ENCODE results near the gene LDHAL6B. TPM values are rescaled to one million over a fixed set of nuclear protein-coding genes. Genes with fewer than 3 reads are reported as not detected.

LDHAL6B gene
- total RNA-seq, 2 donors from 2014 or later: not detected

DNA sequence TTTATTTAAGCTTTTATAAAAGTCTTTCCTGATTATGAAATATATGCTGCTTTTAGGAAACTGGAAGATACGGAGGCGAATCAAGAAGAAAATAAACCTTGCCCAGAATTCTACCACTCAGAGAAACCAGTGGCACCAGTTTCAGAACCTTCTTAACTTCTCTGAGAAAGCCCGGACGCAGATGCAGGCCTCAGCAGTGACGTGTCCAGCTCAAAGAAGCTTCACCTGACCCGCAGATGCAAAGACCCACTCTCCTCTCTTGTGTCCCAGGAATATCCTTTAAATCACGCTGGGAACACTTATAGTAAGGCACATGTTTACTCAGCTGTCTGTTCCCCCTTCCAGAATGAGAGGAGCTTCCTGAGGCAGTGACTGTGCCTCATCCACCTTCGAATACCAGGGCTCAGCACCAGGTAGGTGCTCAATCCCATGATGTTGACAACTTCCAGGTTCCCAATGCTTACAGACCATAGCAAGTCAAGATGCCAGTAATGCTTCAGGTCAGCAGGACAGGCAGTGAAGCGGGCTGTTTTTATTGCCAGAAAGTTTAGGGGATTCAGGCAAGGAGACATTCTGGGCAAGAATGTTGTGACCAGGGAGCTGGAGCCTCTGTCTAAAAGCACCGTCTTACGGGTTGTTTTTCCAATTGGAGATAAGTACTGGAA is 39.9 kb upstream of the LDHAL6B start:
- H3K4me3 ChIP-seq: no peak overlapping the region
- peak overlapping the region in 2 of 4 donors; percentile 27 to 40 for H3K27ac ChIP-seq
- WGBS, 2 donors: 61 to 65% methylated on average over 11 of the region's 11 CpGs
- peaks cover 32% of the 10 kb centered on the region for H3K4me1 ChIP-seq
- no peaks in the 10 kb centered on the region for H3K27me3 ChIP-seq
- ATAC-seq (no peak), DNase-seq (peak in 2 of 4 donors; percentile 10 to 39)
- H3K36me3 ChIP-seq (replicated peaks in 1 of 2; ENCODE audit: insufficient read depth in 1 of 2, low read depth in 2 of 2): no peaks in the 10 kb centered on the region
- intact Hi-C loops (cut with DNase I): no loop called here
- TF ChIP-seq, protein P1, sequence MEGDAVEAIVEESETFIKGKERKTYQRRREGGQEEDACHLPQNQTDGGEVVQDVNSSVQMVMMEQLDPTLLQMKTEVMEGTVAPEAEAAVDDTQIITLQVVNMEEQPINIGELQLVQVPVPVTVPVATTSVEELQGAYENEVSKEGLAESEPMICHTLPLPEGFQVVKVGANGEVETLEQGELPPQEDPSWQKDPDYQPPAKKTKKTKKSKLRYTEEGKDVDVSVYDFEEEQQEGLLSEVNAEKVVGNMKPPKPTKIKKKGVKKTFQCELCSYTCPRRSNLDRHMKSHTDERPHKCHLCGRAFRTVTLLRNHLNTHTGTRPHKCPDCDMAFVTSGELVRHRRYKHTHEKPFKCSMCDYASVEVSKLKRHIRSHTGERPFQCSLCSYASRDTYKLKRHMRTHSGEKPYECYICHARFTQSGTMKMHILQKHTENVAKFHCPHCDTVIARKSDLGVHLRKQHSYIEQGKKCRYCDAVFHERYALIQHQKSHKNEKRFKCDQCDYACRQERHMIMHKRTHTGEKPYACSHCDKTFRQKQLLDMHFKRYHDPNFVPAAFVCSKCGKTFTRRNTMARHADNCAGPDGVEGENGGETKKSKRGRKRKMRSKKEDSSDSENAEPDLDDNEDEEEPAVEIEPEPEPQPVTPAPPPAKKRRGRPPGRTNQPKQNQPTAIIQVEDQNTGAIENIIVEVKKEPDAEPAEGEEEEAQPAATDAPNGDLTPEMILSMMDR (IDR thresholded peaks at IDR 0.05): no peak
- TF ChIP-seq POLR2A (IDR thresholded peaks at IDR 0.05): no peak
- no peaks in the 10 kb centered on the region for H3K9me3 ChIP-seq

DNA sequence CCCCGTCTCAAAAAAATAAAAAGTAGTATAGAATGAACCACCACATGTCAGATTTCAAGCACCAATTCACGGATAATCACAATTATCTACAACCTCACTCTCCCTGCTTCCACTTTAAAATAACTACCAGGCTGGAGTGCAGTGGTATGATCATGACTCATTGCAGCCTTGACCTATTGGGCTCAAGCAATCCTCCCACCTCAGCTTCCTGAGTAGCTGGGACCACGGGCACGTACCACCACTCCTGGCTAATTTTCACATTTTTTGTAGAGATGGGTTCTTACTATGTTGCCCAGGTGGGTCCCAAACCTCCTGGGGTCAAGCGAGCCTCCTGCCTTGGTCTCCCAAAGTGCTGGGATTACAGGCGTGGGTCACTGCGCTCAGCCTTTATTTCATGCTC is 38.1 kb upstream of the LDHAL6B start:
- no peak for ATAC-seq
- peaks cover 32% of the 10 kb centered on the region for H3K4me1 ChIP-seq
- TF ChIP-seq, protein P1 (IDR thresholded peaks at IDR 0.05): no peak
- TF ChIP-seq POLR2A (IDR thresholded peaks at IDR 0.05): no peak
- no peak overlapping the region for H3K4me3 ChIP-seq
- H3K36me3 ChIP-seq (replicated peaks in 1 of 2; ENCODE audit: insufficient read depth in 1 of 2, low read depth in 2 of 2): no peaks in the 10 kb centered on the region
- no peak for DNase-seq
- H3K9me3 ChIP-seq: no peaks in the 10 kb centered on the region
- H3K27me3 ChIP-seq: no peaks in the 10 kb centered on the region
- H3K27ac ChIP-seq: no peak overlapping the region
- intact Hi-C loops (cut with DNase I): no loop called here
- WGBS, 2 donors: 81 to 84% methylated on average over 7 of the region's 7 CpGs

DNA sequence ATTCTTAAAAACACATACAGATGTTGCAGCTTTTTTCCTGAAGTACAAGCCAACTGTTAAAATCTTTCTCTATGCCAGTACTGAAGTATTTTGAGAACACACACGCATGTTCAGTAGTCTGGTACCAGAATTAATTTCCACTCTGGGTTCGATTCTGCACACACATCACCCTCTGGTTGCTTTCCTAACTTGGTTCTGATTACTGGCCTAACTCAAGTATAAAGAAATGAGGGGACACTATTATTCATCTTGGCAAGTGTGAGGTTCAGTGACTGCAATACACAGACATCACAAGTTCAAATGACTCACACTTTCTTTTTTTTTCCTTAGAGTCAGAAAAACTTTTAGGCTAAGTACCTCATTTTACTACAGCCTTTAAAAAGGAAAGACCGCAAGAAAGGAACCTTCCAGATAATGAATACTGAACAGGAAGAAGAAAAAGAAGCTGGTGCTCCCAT is 37.4 kb upstream of the LDHAL6B start:
- Histone ChIP-seq H3K27ac (peak overlapping the region in 3 of 4 donors; percentile 43 to 68 (median 65)), H3K9me3 (no peaks in the 10 kb centered on the region), H3K4me1 (peaks cover 32% of the 10 kb centered on the region), H3K27me3 (no peaks in the 10 kb centered on the region), H3K4me3 (no peak overlapping the region), H3K36me3 (replicated peaks in 1 of 2; ENCODE audit: insufficient read depth in 1 of 2, low read depth in 2 of 2) (no peaks in the 10 kb centered on the region)
- intact Hi-C loops (cut with DNase I): no loop called here
- DNase-seq: no peak
- TF ChIP-seq, protein P1 (IDR thresholded peaks at IDR 0.05): no peak
- TF ChIP-seq POLR2A (IDR thresholded peaks at IDR 0.05): no peak
- ATAC-seq: no peak
- 79 to 91% methylated on average over 3 of the region's 3 CpGs for WGBS, 2 donors

DNA sequence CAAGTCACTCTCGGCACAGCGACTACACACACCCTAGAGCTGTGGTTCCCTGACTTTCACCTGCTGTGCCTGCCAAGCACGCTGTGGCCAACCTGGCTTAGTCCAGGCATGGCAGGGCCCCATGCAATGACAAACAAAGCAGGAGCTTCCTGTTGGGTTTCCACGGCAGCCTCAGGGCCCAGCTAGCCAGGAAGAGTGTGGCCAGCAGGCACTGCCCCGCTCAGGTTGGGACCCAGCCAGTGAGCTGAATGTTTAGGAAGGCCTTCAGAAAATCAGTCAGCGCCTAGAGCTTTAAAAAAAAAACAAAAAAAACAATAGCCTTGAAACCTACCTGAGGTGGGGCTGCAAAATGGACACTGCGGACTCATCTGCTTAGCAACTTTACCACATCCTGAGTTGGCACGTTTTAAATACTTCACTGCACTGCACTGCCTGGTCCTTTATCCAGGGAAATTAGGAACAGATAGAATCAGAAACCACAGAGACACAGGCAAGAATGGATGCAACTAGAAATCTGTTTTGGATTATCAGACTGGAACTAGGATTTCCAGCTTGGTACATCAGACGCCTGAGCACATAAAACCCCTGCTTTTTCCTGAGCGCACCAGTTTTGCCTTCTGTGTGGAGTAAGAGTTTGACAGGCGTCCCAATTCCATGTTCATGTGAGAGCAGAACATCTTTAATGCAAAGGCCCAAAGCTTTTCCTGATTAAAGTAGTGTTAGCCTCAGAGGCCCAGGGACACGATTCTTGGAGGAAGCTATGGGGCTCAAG is 36.2 kb upstream of the LDHAL6B start:
- H3K4me1 ChIP-seq: peaks cover 30% of the 10 kb centered on the region
- intact Hi-C loops (cut with DNase I): no loop called here
- WGBS, 2 donors: 49 to 61% methylated on average over 11 to 12 of the region's 12 CpGs

More for the DNA sequence above, 36.2 kb upstream of the LDHAL6B start:
- ATAC-seq: peak; percentile 84
- no peaks in the 10 kb centered on the region for H3K9me3 ChIP-seq
- DNase-seq: peak; percentile 73 to 93 (median 88)
- no peaks in the 10 kb centered on the region for H3K36me3 ChIP-seq (replicated peaks in 1 of 2; ENCODE audit: insufficient read depth in 1 of 2, low read depth in 2 of 2)
- H3K27me3 ChIP-seq: no peaks in the 10 kb centered on the region
- no peak overlapping the region for H3K4me3 ChIP-seq
- TF ChIP-seq, protein P1 (IDR thresholded peaks at IDR 0.05): no peak
- TF ChIP-seq POLR2A (IDR thresholded peaks at IDR 0.05): peak in 2 of 3 donors; percentile 20 to 25
- H3K27ac ChIP-seq: peak overlapping the region; percentile 43 to 70 (median 66)

Data from body of pancreas (tissue), 4 donors.